ENCODE results near the gene UBXN11.

The UBXN11 gene

GRCh38 chr1:26351590-26352337 lies 45.3 kb upstream of the UBXN11 start:
- TF ChIP-seq YY1 (IDR thresholded peaks at IDR 0.05; ENCODE audit: insufficient read depth, insufficient read length) (no peak), ZNF274 (IDR thresholded peaks at IDR 0.05; ENCODE audit: low read depth, low read length) (no peak), SUZ12 (IDR thresholded peaks at IDR 0.05; ENCODE audit: extremely low read depth, insufficient read depth, insufficient read length) (no peak)
- Histone ChIP-seq H3K4me3 (ENCODE audit: insufficient read length, low read depth) (no peak overlapping the region), H3K36me3 (ENCODE audit: insufficient read depth, insufficient read length, low read length) (no peaks in the 10 kb centered on the region), H3K9ac (ENCODE audit: insufficient read length, low read depth) (peak overlapping the region; percentile 14), H3K27me3 (ENCODE audit: insufficient read depth, insufficient read length) (no peaks in the 10 kb centered on the region), H3K4me1 (ENCODE audit: insufficient read depth, insufficient read length) (peaks cover 43% of the 10 kb centered on the region), H3K9me3 (ENCODE audit: insufficient read depth, low read length) (no peaks in the 10 kb centered on the region)
- DNase-seq (ENCODE audit: low read depth, low spot score): no peak

- Histone ChIP-seq H3K36me3 (ENCODE audit: insufficient read depth, insufficient read length, low read length) (no peaks in the 10 kb centered on the region), H3K4me1 (ENCODE audit: insufficient read depth, insufficient read length) (peaks cover 38% of the 10 kb centered on the region), H3K9ac (ENCODE audit: insufficient read length, low read depth) (peak overlapping the region; percentile 42)
Observed at GRCh38 chr1:26350701-26351589, 44.5 kb upstream of the UBXN11 start.

GRCh38 chr1:26350343-26350700 lies 43.9 kb upstream of the UBXN11 start:
- no peaks in the 10 kb centered on the region for H3K9me3 ChIP-seq (ENCODE audit: insufficient read depth, low read length)
- H3K4me3 ChIP-seq (ENCODE audit: insufficient read length, low read depth): no peak overlapping the region
- peaks cover 43% of the 10 kb centered on the region for H3K4me1 ChIP-seq (ENCODE audit: insufficient read depth, insufficient read length)
- no peaks in the 10 kb centered on the region for H3K36me3 ChIP-seq (ENCODE audit: insufficient read depth, insufficient read length, low read length)
- DNase-seq (ENCODE audit: low read depth, low spot score): no peak
- H3K27me3 ChIP-seq (ENCODE audit: insufficient read depth, insufficient read length): no peaks in the 10 kb centered on the region
- H3K9ac ChIP-seq (ENCODE audit: insufficient read length, low read depth): peak overlapping the region; percentile 42
- TF ChIP-seq ZNF274 (IDR thresholded peaks at IDR 0.05; ENCODE audit: low read depth, low read length) (no peak), SUZ12 (IDR thresholded peaks at IDR 0.05; ENCODE audit: extremely low read depth, insufficient read depth, insufficient read length) (no peak), YY1 (IDR thresholded peaks at IDR 0.05; ENCODE audit: insufficient read depth, insufficient read length) (no peak)

More at GRCh38 chr1:26350701-26351589, 44.5 kb upstream of the UBXN11 start:
- Histone ChIP-seq H3K27me3 (ENCODE audit: insufficient read depth, insufficient read length) (no peaks in the 10 kb centered on the region), H3K9me3 (ENCODE audit: insufficient read depth, low read length) (no peaks in the 10 kb centered on the region), H3K4me3 (ENCODE audit: insufficient read length, low read depth) (no peak overlapping the region)
- TF ChIP-seq SUZ12 (IDR thresholded peaks at IDR 0.05; ENCODE audit: extremely low read depth, insufficient read depth, insufficient read length) (no peak), ZNF274 (IDR thresholded peaks at IDR 0.05; ENCODE audit: low read depth, low read length) (no peak), YY1 (IDR thresholded peaks at IDR 0.05; ENCODE audit: insufficient read depth, insufficient read length) (no peak)
- DNase-seq (ENCODE audit: low read depth, low spot score): no peak

GRCh38 chr1:26349877-26350244 lies 43.4 kb upstream of the UBXN11 start:
- DNase-seq (ENCODE audit: low read depth, low spot score): no peak
- no peaks in the 10 kb centered on the region for H3K9me3 ChIP-seq (ENCODE audit: insufficient read depth, low read length)
- H3K4me1 ChIP-seq (ENCODE audit: insufficient read depth, insufficient read length): peaks cover 43% of the 10 kb centered on the region
- no peak overlapping the region for H3K4me3 ChIP-seq (ENCODE audit: insufficient read length, low read depth)
- H3K27me3 ChIP-seq (ENCODE audit: insufficient read depth, insufficient read length): no peaks in the 10 kb centered on the region
- TF ChIP-seq YY1 (IDR thresholded peaks at IDR 0.05; ENCODE audit: insufficient read depth, insufficient read length) (no peak), ZNF274 (IDR thresholded peaks at IDR 0.05; ENCODE audit: low read depth, low read length) (no peak), SUZ12 (IDR thresholded peaks at IDR 0.05; ENCODE audit: extremely low read depth, insufficient read depth, insufficient read length) (no peak)
- H3K36me3 ChIP-seq (ENCODE audit: insufficient read depth, insufficient read length, low read length): no peaks in the 10 kb centered on the region
- peak overlapping the region; percentile 0 for H3K9ac ChIP-seq (ENCODE audit: insufficient read length, low read depth)

GRCh38 chr1:26349188-26349876 lies 42.9 kb upstream of the UBXN11 start:
- Histone ChIP-seq H3K9me3 (ENCODE audit: insufficient read depth, low read length) (no peaks in the 10 kb centered on the region), H3K36me3 (ENCODE audit: insufficient read depth, insufficient read length, low read length) (no peaks in the 10 kb centered on the region), H3K9ac (ENCODE audit: insufficient read length, low read depth) (no peak overlapping the region), H3K4me1 (ENCODE audit: insufficient read depth, insufficient read length) (peaks cover 43% of the 10 kb centered on the region), H3K4me3 (ENCODE audit: insufficient read length, low read depth) (no peak overlapping the region), H3K27me3 (ENCODE audit: insufficient read depth, insufficient read length) (no peaks in the 10 kb centered on the region)
- no peak for DNase-seq (ENCODE audit: low read depth, low spot score)
- TF ChIP-seq YY1 (IDR thresholded peaks at IDR 0.05; ENCODE audit: insufficient read depth, insufficient read length): no peak
- no peak for TF ChIP-seq ZNF274 (IDR thresholded peaks at IDR 0.05; ENCODE audit: low read depth, low read length)
- no peak for TF ChIP-seq SUZ12 (IDR thresholded peaks at IDR 0.05; ENCODE audit: extremely low read depth, insufficient read depth, insufficient read length)

- DNase-seq (ENCODE audit: low read depth, low spot score): no peak
- H3K9me3 ChIP-seq (ENCODE audit: insufficient read depth, low read length): no peaks in the 10 kb centered on the region
- H3K36me3 ChIP-seq (ENCODE audit: insufficient read depth, insufficient read length, low read length): no peaks in the 10 kb centered on the region
- H3K4me1 ChIP-seq (ENCODE audit: insufficient read depth, insufficient read length): peaks cover 25% of the 10 kb centered on the region
- no peak overlapping the region for H3K9ac ChIP-seq (ENCODE audit: insufficient read length, low read depth)
- no peak for TF ChIP-seq YY1 (IDR thresholded peaks at IDR 0.05; ENCODE audit: insufficient read depth, insufficient read length)
- no peak for TF ChIP-seq SUZ12 (IDR thresholded peaks at IDR 0.05; ENCODE audit: extremely low read depth, insufficient read depth, insufficient read length)
- TF ChIP-seq ZNF274 (IDR thresholded peaks at IDR 0.05; ENCODE audit: low read depth, low read length): no peak
- no peak overlapping the region for H3K4me3 ChIP-seq (ENCODE audit: insufficient read length, low read depth)
- no peaks in the 10 kb centered on the region for H3K27me3 ChIP-seq (ENCODE audit: insufficient read depth, insufficient read length)
Observed at GRCh38 chr1:26346274-26347033, 40.0 kb upstream of the UBXN11 start.
